ENCODE measurements around the gene GATA3.

GRCh38 chr10:8036506-8037198, 17.8 kb upstream of the GATA3 start:
- TF ChIP-seq TAF1 (IDR thresholded peaks at IDR 0.05; ENCODE audit: low read depth, low read length) = no peak
- no peak for TF ChIP-seq BRCA1 (IDR thresholded peaks at IDR 0.05; ENCODE audit: low read depth, low read length)
- peak; percentile 36 for TF ChIP-seq EZH2 (IDR thresholded peaks at IDR 0.05; ENCODE audit: low read depth, low read length, severe bottlenecking)
- no peak for TF ChIP-seq KDM1A (IDR thresholded peaks at IDR 0.05; ENCODE audit: borderline replicate concordance, low read length)
- no peak for TF ChIP-seq CTCF (IDR thresholded peaks at IDR 0.05; ENCODE audit: control extremely low read depth in 1 of 3, insufficient read depth in 1 of 3, low read depth in 1 of 3, low read length in 3 of 3)
- no peak for TF ChIP-seq POLR2A (IDR thresholded peaks at IDR 0.05; ENCODE audit: control extremely low read depth in 1 of 2, low read depth in 2 of 2, low read length in 2 of 2)
- TF ChIP-seq RNF2 (IDR thresholded peaks at IDR 0.05; ENCODE audit: borderline replicate concordance, low read depth, low read length, missing control alignments, poor library complexity, severe bottlenecking) = no peak
- TF ChIP-seq SP1 (IDR thresholded peaks at IDR 0.05; ENCODE audit: low read depth, low read length) = no peak
- TF ChIP-seq RAD21 (IDR thresholded peaks at IDR 0.05 in 1 of 2, conservative IDR thresholded peaks at IDR 0.05 in 1 of 2; ENCODE audit: low read depth in 2 of 2, low read length in 2 of 2) = no peak
- TF ChIP-seq EP300 (IDR thresholded peaks at IDR 0.05; ENCODE audit: borderline replicate concordance in 1 of 2, low read depth in 2 of 2, low read length in 2 of 2) = no peak
- no peak for TF ChIP-seq JUN (IDR thresholded peaks at IDR 0.05; ENCODE audit: low read depth, low read length)
- no peak for TF ChIP-seq POLR2AphosphoS5 (IDR thresholded peaks at IDR 0.05; ENCODE audit: low read depth, low read length)
- no peak for TF ChIP-seq YY1 (IDR thresholded peaks at IDR 0.05; ENCODE audit: low read depth, low read length)
- TF ChIP-seq ATF3 (IDR thresholded peaks at IDR 0.05; ENCODE audit: insufficient read depth, low read depth, low read length) = no peak

Measured in H1 (cell line).